Mucosa of descending colon (tissue), 3 donors: Measurements from ENCODE around the gene ARFGAP3. TPM values are rescaled to one million over a fixed set of nuclear protein-coding genes. Genes with fewer than 3 reads are reported as not detected.

Source experiments
- ATAC-seq: fragments of 200-7000 bp; cut with Tn5 transposase; one replicate; pipeline ENCODE4 v1.9.1; 2020; ENCODE audit warnings: mild to moderate bottlenecking, moderate library complexity
- DNase-seq, 3 donors: peaks; one replicate each; pipeline ENCODE4 v3.0.0-alpha.2; 2020
- H3K36me3 ChIP-seq: fragments of 200-600 bp; one replicate; pipeline ENCODE4 v1.8.0; 2021; ENCODE audit warnings: low read depth, mild to moderate bottlenecking
- H3K4me1 ChIP-seq: fragments of 200-600 bp; one replicate; pipeline ENCODE4 v1.8.0; 2021; ENCODE audit warnings: low read depth, mild to moderate bottlenecking
- H3K4me3 ChIP-seq: fragments of 200-600 bp; one replicate; pipeline ENCODE4 v1.8.0; 2021; ENCODE audit warnings: mild to moderate bottlenecking
- H3K9me3 ChIP-seq: fragments of 200-600 bp; one replicate; pipeline ENCODE4 v1.8.0; 2021; ENCODE audit warnings: mild to moderate bottlenecking
- intact Hi-C, 2 donors: fragments of 100-400 bp; cut with DNase I in 1 of 2; cut with micrococcal nuclease in 1 of 2; formaldehyde crosslinking; loops; one replicate each; pipeline versions ENCODE4 v1.11.0 to v1.11.1; 2022; cut with DNase I, micrococcal nuclease
- total RNA-seq, 3 donors: library from RNA; stranded (reverse); fragmentation: NEBNext Ultra II Directional in 2 of 3; extraction: Animal tissue kit (Norgen Biotek cat#: 25700) in 2 of 3; gene quantifications; one replicate each; pipeline versions ENCODE4 v1.2.1 to v1.2.4, GENCODE V29; 2021 to 2023
- TF ChIP-seq, protein P1 (sequence below): fragments of 200-600 bp; IDR thresholded peaks from one replicate; pipeline ENCODE4 v1.8.0; 2022; ENCODE audit warnings: antibody characterized with exemption, mild to moderate bottlenecking
- donor health status: DM: no; HTN: no; CAD: no; lungs with moderate emphysema.
- donor health status: DM: no; HTN: no; CAD: no.
- donor health status: DM: no; HTN: yes; CAD: no.

Gene ARFGAP3
- total RNA-seq, 3 donors from 2014 or later: 20.0 to 41.3 (median 34.3) TPM

DNA sequence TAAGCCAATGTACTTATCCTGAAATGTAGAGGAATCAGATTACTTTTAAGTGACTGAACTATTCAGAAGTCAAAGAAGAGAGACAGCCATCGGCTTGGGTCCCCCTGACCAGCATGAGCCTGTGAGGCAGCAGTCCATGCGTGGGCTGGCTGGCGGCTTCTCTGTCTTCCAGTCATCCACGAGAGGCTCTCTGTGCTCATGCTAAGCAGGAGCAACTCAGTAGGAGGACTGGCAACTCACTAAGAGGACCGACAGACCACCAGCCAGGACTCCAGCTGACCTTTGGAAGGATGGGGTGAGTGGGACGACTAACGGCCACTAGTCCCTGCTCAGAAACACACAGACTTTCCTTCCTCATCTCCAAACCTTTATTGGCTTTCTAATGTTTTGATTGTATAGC is 43.6 kb downstream of the ARFGAP3 start:
- peaks cover 1% of the 10 kb centered on the region for H3K36me3 ChIP-seq

DNA sequence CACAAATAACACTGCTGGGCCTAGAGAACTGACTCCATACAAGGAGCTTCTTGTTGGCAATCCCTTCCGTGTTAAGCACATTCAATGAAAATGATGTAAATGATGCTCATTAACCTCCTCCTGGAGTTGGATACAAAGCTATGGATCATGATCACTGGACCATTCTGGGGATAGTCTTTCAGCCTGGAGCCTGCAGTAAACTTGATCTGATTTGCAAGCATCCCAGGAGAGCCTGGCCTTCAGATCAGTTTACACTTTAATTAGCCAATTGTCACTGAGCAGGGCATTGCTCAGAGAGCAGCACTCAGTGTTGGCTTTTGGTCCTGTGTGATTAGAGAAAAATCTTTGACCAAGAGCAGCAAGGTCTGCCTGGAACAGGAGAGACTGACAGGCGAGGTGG is 45.6 kb downstream of the ARFGAP3 start:
- no peaks in the 10 kb centered on the region for H3K4me1 ChIP-seq
- H3K9me3 ChIP-seq: no peaks in the 10 kb centered on the region
- peaks cover 7% of the 10 kb centered on the region for H3K36me3 ChIP-seq
- TF ChIP-seq, protein P1, sequence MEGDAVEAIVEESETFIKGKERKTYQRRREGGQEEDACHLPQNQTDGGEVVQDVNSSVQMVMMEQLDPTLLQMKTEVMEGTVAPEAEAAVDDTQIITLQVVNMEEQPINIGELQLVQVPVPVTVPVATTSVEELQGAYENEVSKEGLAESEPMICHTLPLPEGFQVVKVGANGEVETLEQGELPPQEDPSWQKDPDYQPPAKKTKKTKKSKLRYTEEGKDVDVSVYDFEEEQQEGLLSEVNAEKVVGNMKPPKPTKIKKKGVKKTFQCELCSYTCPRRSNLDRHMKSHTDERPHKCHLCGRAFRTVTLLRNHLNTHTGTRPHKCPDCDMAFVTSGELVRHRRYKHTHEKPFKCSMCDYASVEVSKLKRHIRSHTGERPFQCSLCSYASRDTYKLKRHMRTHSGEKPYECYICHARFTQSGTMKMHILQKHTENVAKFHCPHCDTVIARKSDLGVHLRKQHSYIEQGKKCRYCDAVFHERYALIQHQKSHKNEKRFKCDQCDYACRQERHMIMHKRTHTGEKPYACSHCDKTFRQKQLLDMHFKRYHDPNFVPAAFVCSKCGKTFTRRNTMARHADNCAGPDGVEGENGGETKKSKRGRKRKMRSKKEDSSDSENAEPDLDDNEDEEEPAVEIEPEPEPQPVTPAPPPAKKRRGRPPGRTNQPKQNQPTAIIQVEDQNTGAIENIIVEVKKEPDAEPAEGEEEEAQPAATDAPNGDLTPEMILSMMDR: no peak
- intact Hi-C loops: loop anchor here in 1 of 2 donors (10.0 kb wide), 1 partner anchor 147 kb away; no protein-coding TSS in a partner anchor
- ATAC-seq (no peak), DNase-seq (no peak)
- no peak overlapping the region for H3K4me3 ChIP-seq

More for the DNA sequence above, 43.6 kb downstream of the ARFGAP3 start:
- DNase-seq (no peak), ATAC-seq (no peak)
- intact Hi-C loops: loop anchor here in 1 of 2 donors (10.0 kb wide), 1 partner anchor 149 kb away; no protein-coding TSS in a partner anchor
- H3K4me1 ChIP-seq: no peaks in the 10 kb centered on the region
- H3K4me3 ChIP-seq: no peak overlapping the region
- H3K9me3 ChIP-seq: no peaks in the 10 kb centered on the region
- TF ChIP-seq, protein P1: no peak

DNA sequence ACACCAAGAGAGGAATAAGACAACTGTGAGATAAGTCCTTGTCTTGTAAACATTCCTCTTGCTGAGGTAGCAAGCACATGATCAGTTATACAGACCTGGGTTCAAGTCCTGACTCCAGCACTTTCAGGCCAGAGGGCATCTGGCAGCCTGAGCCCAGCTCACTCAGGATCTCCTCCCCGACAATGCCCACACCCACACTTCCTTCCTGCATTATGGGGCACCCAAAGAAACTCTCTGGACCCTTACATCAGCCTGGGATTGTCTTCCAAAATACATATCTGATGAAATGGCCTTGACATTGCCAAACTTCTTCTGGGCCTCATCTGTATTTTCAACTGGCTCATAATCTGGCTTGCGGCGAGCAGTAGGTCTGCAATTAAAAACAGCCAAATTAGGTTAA is 48.6 kb downstream of the ARFGAP3 start:
- Histone ChIP-seq H3K4me1 (no peaks in the 10 kb centered on the region), H3K9me3 (no peaks in the 10 kb centered on the region), H3K36me3 (peaks cover 7% of the 10 kb centered on the region), H3K4me3 (no peak overlapping the region)
- intact Hi-C loops: no loop called here
- TF ChIP-seq, protein P1: no peak
- no peak for DNase-seq
- no peak for ATAC-seq

DNA sequence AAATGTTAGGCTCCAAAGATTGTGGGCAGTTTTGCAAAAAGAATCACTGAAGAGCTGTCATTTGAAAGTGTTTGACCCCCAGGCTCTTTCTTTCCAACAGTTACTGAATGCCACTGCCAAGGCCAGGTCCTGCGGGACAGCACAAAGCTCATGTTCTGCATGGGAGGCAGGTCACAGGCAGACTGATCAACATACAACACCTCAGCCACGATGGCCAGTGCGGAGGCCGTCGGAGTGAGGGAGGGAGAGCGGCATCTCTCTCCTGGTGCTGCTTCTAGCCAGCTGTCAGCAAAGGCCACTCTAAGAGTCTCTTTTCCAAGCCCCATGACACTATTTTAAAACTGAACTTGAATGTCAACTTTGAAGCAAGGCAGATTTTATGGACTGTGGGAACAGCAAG is 49.9 kb downstream of the ARFGAP3 start:
- intact Hi-C loops: no loop called here
- ATAC-seq (no peak), DNase-seq (no peak)
- peaks cover 7% of the 10 kb centered on the region for H3K36me3 ChIP-seq
- TF ChIP-seq, protein P1: no peak
- H3K4me3 ChIP-seq: no peak overlapping the region
- H3K4me1 ChIP-seq: no peaks in the 10 kb centered on the region
- H3K9me3 ChIP-seq: no peaks in the 10 kb centered on the region

GRCh38 chr22:42805998-42806830 is 50.9 kb downstream of the ARFGAP3 start:
- peaks cover 7% of the 10 kb centered on the region for H3K36me3 ChIP-seq
- TF ChIP-seq, protein P1: no peak
- no peak overlapping the region for H3K4me3 ChIP-seq
- no peak for DNase-seq
- intact Hi-C loops: no loop called here
- ATAC-seq: no peak
- no peaks in the 10 kb centered on the region for H3K4me1 ChIP-seq
- H3K9me3 ChIP-seq: no peaks in the 10 kb centered on the region
